Activated CD8-positive, alpha-beta T cell treated with anti-CD3 and anti-CD28 coated beads, Interleukin-2, amount 10 ng/mL, durations not matched to agents 7 days and 5 days (primary cell): ENCODE results near the gene PHACTR2. TPM values are rescaled to one million over a fixed set of nuclear protein-coding genes. Genes with fewer than 3 reads are reported as not detected.
"Not testable (repeated sequence)": the region's sequence is repeated elsewhere in the genome, so short reads cannot be mapped to it uniquely, and the experiment has no call there.

Experiments
- ATAC-seq: fragments of 150-1000 bp; cut with Tn5 transposase; one replicate; pipeline ENCODE4 v1.10.0; 2021; ENCODE audit warnings: moderate library complexity
- CTCF ChIA-PET: fragments of 350-600 bp; sonication (Branson Sonifier 250); formaldehyde crosslinking; loops from one replicate; lab custom pipeline; 2021; ENCODE audit warnings: antibody characterized with exemption; lab: Charles Lee
- POLR2A ChIA-PET: fragments of 350-600 bp; sonication (Branson Sonifier 250); formaldehyde crosslinking; loops from one replicate; lab custom pipeline; 2021; ENCODE audit warnings: antibody characterized with exemption; lab: Charles Lee
- DNase-seq: peaks from one replicate; pipeline ENCODE4 v3.0.0-alpha.2; 2020
- H3K27ac Mint-ChIP-seq: one replicate; pipeline ENCODE4 v1.8.0; 2021; ENCODE audit warnings: mild to moderate bottlenecking, mixed read lengths
- H3K27me3 Mint-ChIP-seq: one replicate; pipeline ENCODE4 v1.8.0; 2021; ENCODE audit warnings: low read depth, mixed read lengths
- H3K36me3 Mint-ChIP-seq: one replicate; pipeline ENCODE4 v1.8.0; 2021; ENCODE audit warnings: low read depth, mixed read lengths
- H3K4me1 Mint-ChIP-seq: one replicate; pipeline ENCODE4 v1.8.0; 2021; ENCODE audit warnings: low read depth, mixed read lengths
- H3K4me3 Mint-ChIP-seq: one replicate; pipeline ENCODE4 v1.8.0; 2021; ENCODE audit warnings: mild to moderate bottlenecking, mixed read lengths
- H3K9me3 Mint-ChIP-seq: one replicate; pipeline ENCODE4 v1.8.0; 2022; ENCODE audit warnings: mixed read lengths; ENCODE audit not compliant: insufficient read depth
- total RNA-seq, 2 experiments: library from RNA; stranded (reverse); gene quantifications; one replicate each; pipeline ENCODE4 v1.2.3, GENCODE V29; 2021

The PHACTR2 gene
- total RNA-seq, 2 experiments from 2014 or later, result 22.4 to 23.1 TPM

- Mint-ChIP-seq H3K4me1 (no peaks in the 10 kb centered on the region), H3K4me3 (no peak overlapping the region), H3K27me3 (no peaks in the 10 kb centered on the region), H3K9me3 (peaks cover 6% of the 10 kb centered on the region), H3K36me3 (peaks cover 37% of the 10 kb centered on the region), H3K27ac (no peak overlapping the region)
- ATAC-seq, result no peak
- ChIA-PET CTCF (no interaction called here), POLR2A (no interaction called here)
- DNase-seq, result no peak
Observed at GRCh38 chr6:143783077-143783476, 105.3 kb downstream of the PHACTR2 start.

- DNase-seq (no peak), ATAC-seq (no peak)
- H3K27ac Mint-ChIP-seq, result no peak overlapping the region
- POLR2A ChIA-PET, result no interaction called here
- no peak overlapping the region for H3K4me3 Mint-ChIP-seq
- no peaks in the 10 kb centered on the region for H3K4me1 Mint-ChIP-seq
- no peaks in the 10 kb centered on the region for H3K27me3 Mint-ChIP-seq
- peaks cover 38% of the 10 kb centered on the region for H3K36me3 Mint-ChIP-seq
- CTCF ChIA-PET, result no interaction called here
- peaks cover 6% of the 10 kb centered on the region for H3K9me3 Mint-ChIP-seq
Observed at GRCh38 chr6:143784316-143784715, 106.6 kb downstream of the PHACTR2 start.

- H3K27me3 Mint-ChIP-seq, H3K4me3 Mint-ChIP-seq, ATAC-seq, CTCF ChIA-PET, H3K27ac Mint-ChIP-seq, DNase-seq, H3K9me3 Mint-ChIP-seq, POLR2A ChIA-PET, H3K4me1 Mint-ChIP-seq: not testable (repeated sequence)
- peaks cover 45% of the 10 kb centered on the region for H3K36me3 Mint-ChIP-seq
Observed at GRCh38 chr6:143786371-143786770, 108.6 kb downstream of the PHACTR2 start.

- POLR2A ChIA-PET, result no interaction called here
- DNase-seq, result no peak
Observed at GRCh38 chr6:143792402-143793279, 114.9 kb downstream of the PHACTR2 start.

GRCh38 chr6:143793280-143793619 is 115.5 kb downstream of the PHACTR2 start:
- CTCF ChIA-PET, result no interaction called here

More at GRCh38 chr6:143792402-143793279, 114.9 kb downstream of the PHACTR2 start:
- ATAC-seq, result no peak
- Mint-ChIP-seq H3K27ac (no peak overlapping the region), H3K4me1 (no peaks in the 10 kb centered on the region), H3K4me3 (no peak overlapping the region), H3K36me3 (peaks cover 38% of the 10 kb centered on the region), H3K27me3 (no peaks in the 10 kb centered on the region), H3K9me3 (peaks cover 4% of the 10 kb centered on the region)
- CTCF ChIA-PET, result no interaction called here

GRCh38 chr6:143796551-143796950 is 118.8 kb downstream of the PHACTR2 start:
- H3K27me3 Mint-ChIP-seq, ATAC-seq, DNase-seq, CTCF ChIA-PET, H3K4me1 Mint-ChIP-seq, H3K4me3 Mint-ChIP-seq, H3K9me3 Mint-ChIP-seq, H3K27ac Mint-ChIP-seq, POLR2A ChIA-PET: not testable (repeated sequence)
- peaks cover 48% of the 10 kb centered on the region for H3K36me3 Mint-ChIP-seq

More at GRCh38 chr6:143793280-143793619, 115.5 kb downstream of the PHACTR2 start:
- no peaks in the 10 kb centered on the region for H3K27me3 Mint-ChIP-seq
- H3K9me3 Mint-ChIP-seq, result peaks cover 4% of the 10 kb centered on the region
- POLR2A ChIA-PET, result no interaction called here
- no peak for ATAC-seq
- H3K4me3 Mint-ChIP-seq, result no peak overlapping the region
- peaks cover 44% of the 10 kb centered on the region for H3K36me3 Mint-ChIP-seq
- H3K27ac Mint-ChIP-seq, result no peak overlapping the region
- DNase-seq, result no peak
- H3K4me1 Mint-ChIP-seq, result no peaks in the 10 kb centered on the region

GRCh38 chr6:143798487-143798886 is 120.7 kb downstream of the PHACTR2 start:
- H3K27me3 Mint-ChIP-seq, H3K9me3 Mint-ChIP-seq, H3K4me1 Mint-ChIP-seq, CTCF ChIA-PET, ATAC-seq, H3K4me3 Mint-ChIP-seq, POLR2A ChIA-PET, DNase-seq, H3K27ac Mint-ChIP-seq: not testable (repeated sequence)
- H3K36me3 Mint-ChIP-seq, result peaks cover 44% of the 10 kb centered on the region

GRCh38 chr6:143802833-143803565 is 125.2 kb downstream of the PHACTR2 start:
- POLR2A ChIA-PET, result no interaction called here
- ATAC-seq (no peak), DNase-seq (no peak)
- Mint-ChIP-seq H3K4me1 (peaks cover 11% of the 10 kb centered on the region), H3K27me3 (no peaks in the 10 kb centered on the region), H3K9me3 (peaks cover 4% of the 10 kb centered on the region), H3K27ac (no peak overlapping the region), H3K36me3 (peaks cover 39% of the 10 kb centered on the region), H3K4me3 (no peak overlapping the region)
- CTCF ChIA-PET, result interaction anchor here (1.5 kb wide), 1 partner anchor 228 kb away, joined by 4 read pairs; no protein-coding TSS in a partner anchor

GRCh38 chr6:143803769-143804568 is 126.2 kb downstream of the PHACTR2 start:
- Mint-ChIP-seq H3K27ac (no peak overlapping the region), H3K36me3 (peaks cover 37% of the 10 kb centered on the region), H3K27me3 (no peaks in the 10 kb centered on the region), H3K4me3 (no peak overlapping the region), H3K4me1 (peaks cover 11% of the 10 kb centered on the region), H3K9me3 (peaks cover 2% of the 10 kb centered on the region)
- ChIA-PET POLR2A (no interaction called here), CTCF (no interaction called here)
- DNase-seq (no peak), ATAC-seq (no peak)

GRCh38 chr6:143804835-143805239 is 127.1 kb downstream of the PHACTR2 start:
- Mint-ChIP-seq H3K9me3 (no peaks in the 10 kb centered on the region), H3K4me3 (no peak overlapping the region), H3K27ac (no peak overlapping the region), H3K36me3 (peaks cover 29% of the 10 kb centered on the region), H3K4me1 (peaks cover 11% of the 10 kb centered on the region), H3K27me3 (no peaks in the 10 kb centered on the region)
- ATAC-seq (no peak), DNase-seq (no peak)
- CTCF ChIA-PET, result no interaction called here
- POLR2A ChIA-PET, result no interaction called here

GRCh38 chr6:143806282-143807102 is 128.7 kb downstream of the PHACTR2 start:
- ATAC-seq (peak; percentile 58), DNase-seq (peak; percentile 43)
- H3K4me3 Mint-ChIP-seq, result no peak overlapping the region
- POLR2A ChIA-PET, result interaction anchor here (0.7 kb wide), 1 partner anchor 13 kb away, joined by 3 read pairs; no protein-coding TSS in a partner anchor
- H3K27ac Mint-ChIP-seq, result no peak overlapping the region
- no peaks in the 10 kb centered on the region for H3K27me3 Mint-ChIP-seq
- H3K9me3 Mint-ChIP-seq, result no peaks in the 10 kb centered on the region
- H3K36me3 Mint-ChIP-seq, result peaks cover 20% of the 10 kb centered on the region
- H3K4me1 Mint-ChIP-seq, result peaks cover 11% of the 10 kb centered on the region
- CTCF ChIA-PET, result interaction anchor here (1.6 kb wide), 1 partner anchor 12 kb away, joined by 4 read pairs; no protein-coding TSS in a partner anchor
